ENCODE results near the gene CASQ1. TPM values are rescaled to one million over a fixed set of nuclear protein-coding genes. Genes with fewer than 3 reads are reported as not detected.
A peak's percentile ranks its signal among the peaks of the same experiment; 100 is the strongest.

Gene CASQ1
- total and polyA plus RNA-seq, 2 donors (not counting 1 experiment from before 2014, with no cell fraction given): not detected

DNA sequence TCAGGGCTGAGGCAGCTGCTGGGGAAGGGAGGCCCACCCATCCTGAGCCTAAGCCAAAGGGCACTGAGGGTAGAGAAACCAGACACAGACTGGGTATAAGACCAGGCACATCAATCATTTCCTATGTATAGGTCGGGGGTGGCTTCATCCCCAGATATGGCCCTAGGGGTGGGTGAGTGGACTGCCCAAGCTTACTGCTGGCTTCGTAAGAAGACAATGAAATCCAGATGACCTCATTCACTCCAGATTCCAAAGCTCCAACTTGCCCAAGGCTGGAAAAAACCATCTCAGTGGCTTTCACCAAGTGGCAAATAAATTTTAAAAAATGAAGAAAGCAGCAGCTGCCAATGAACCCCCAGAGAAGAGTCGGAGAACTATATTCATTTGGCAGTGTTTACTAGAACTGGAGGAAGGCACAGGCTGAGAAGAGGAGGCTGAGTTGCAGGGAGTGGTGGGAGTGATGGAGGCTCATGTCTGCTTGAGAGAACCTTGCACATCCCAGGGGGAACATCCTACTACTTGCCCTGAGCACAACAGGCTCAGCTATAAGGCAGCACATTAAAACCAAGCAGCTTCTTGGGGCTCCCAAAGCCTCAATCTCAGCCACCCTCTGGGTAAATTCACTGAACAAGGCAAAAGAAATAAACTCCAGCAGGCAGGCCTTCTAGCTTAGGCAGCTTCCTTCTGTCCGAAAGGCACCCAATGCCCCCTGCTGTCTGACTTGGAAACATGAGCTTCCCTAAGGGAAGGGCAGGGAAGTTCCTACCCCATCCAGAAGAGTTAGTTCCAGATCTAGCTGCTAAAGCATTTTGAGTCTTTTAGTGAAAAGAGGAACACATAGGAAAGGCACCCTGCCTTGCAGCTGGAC, 28.9 kb downstream of the CASQ1 start:
- no peak for TF ChIP-seq EZH2 (IDR thresholded peaks at IDR 0.05; ENCODE audit: borderline replicate concordance, insufficient read depth, low read depth, low read length, poor library complexity, severe bottlenecking)
- TF ChIP-seq, protein P1, sequence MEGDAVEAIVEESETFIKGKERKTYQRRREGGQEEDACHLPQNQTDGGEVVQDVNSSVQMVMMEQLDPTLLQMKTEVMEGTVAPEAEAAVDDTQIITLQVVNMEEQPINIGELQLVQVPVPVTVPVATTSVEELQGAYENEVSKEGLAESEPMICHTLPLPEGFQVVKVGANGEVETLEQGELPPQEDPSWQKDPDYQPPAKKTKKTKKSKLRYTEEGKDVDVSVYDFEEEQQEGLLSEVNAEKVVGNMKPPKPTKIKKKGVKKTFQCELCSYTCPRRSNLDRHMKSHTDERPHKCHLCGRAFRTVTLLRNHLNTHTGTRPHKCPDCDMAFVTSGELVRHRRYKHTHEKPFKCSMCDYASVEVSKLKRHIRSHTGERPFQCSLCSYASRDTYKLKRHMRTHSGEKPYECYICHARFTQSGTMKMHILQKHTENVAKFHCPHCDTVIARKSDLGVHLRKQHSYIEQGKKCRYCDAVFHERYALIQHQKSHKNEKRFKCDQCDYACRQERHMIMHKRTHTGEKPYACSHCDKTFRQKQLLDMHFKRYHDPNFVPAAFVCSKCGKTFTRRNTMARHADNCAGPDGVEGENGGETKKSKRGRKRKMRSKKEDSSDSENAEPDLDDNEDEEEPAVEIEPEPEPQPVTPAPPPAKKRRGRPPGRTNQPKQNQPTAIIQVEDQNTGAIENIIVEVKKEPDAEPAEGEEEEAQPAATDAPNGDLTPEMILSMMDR (IDR thresholded peaks at IDR 0.05): no peak
- H3K4me1 Mint-ChIP-seq: no peaks in the 10 kb centered on the region
- peak overlapping the region; percentile 57 for H3K27ac Mint-ChIP-seq
- POLR2A ChIA-PET: interaction anchor here (1.1 kb wide), 1 partner anchor 30 kb away, joined by 7 read pairs; no protein-coding TSS in a partner anchor
- H3K4me1 ChIP-seq (ENCODE audit: control insufficient read depth in 2 of 2, insufficient read depth in 2 of 2, low read length in 2 of 2): no peaks in the 10 kb centered on the region
- no peak overlapping the region for H3K9ac ChIP-seq (ENCODE audit: low read length)
- CTCF ChIA-PET: interaction anchor here (0.6 to 5.9 kb wide), 24 partner anchors 8 to 157 kb away, joined by 3 to 103 read pairs (median 5); partner anchors contain the start of gene PEA15
- no peak overlapping the region for H3K4me2 ChIP-seq (replicated peaks; ENCODE audit: low read depth, low read length, poor library complexity, severe bottlenecking)
- H3K4me3 ChIP-seq (ENCODE audit: control extremely low read depth in 1 of 5, extremely low read depth in 1 of 5, insufficient read depth in 1 of 5, low read depth in 2 of 5, low read length in 4 of 5): no peak overlapping the region
- H3K9me3 ChIP-seq (ENCODE audit: control extremely low read depth in 1 of 3, control insufficient read depth in 2 of 3, insufficient read depth in 1 of 3, low read length in 2 of 3): no peaks in the 10 kb centered on the region
- no peaks in the 10 kb centered on the region for H3K27me3 ChIP-seq (replicated peaks in 1 of 4; ENCODE audit: control extremely low read depth in 1 of 4, control insufficient read depth in 3 of 4, insufficient read depth in 4 of 4, low read length in 3 of 4)
- H3K36me3 ChIP-seq (replicated peaks in 1 of 2; ENCODE audit: control extremely low read depth in 1 of 2, control insufficient read depth in 1 of 2, extremely low read depth in 1 of 2, insufficient read depth in 2 of 2, low read length in 1 of 2): peaks cover 35 to 97% of the 10 kb centered on the region in 2 experiments
- H3K27me3 Mint-ChIP-seq: no peaks in the 10 kb centered on the region
- DNase-seq (peak; percentile 34), ATAC-seq (ENCODE audit: low read depth) (no peak)
- 93% methylated on average over 4 of the region's 4 CpGs for WGBS (ENCODE audit: insufficient coverage)
- H3K79me2 ChIP-seq (ENCODE audit: control insufficient read depth, insufficient read depth, low read length): no peaks in the 10 kb centered on the region
- H4K20me1 ChIP-seq (ENCODE audit: control insufficient read depth, insufficient read depth, low read length, poor library complexity, severe bottlenecking): no peaks in the 10 kb centered on the region
- intact Hi-C loops (cut with micrococcal nuclease): loop anchor here (1.0 kb wide), 1 partner anchor 26 kb away; no protein-coding TSS in a partner anchor
- peak overlapping the region in 1 of 2 donors; percentile 13 for H3K27ac ChIP-seq (ENCODE audit: low read length in 2 of 2)
- no peaks in the 10 kb centered on the region for H3K9me3 Mint-ChIP-seq (ENCODE audit: insufficient read depth)
- no peak overlapping the region for H3K4me3 Mint-ChIP-seq
- H2AFZ ChIP-seq (ENCODE audit: insufficient read depth, low read depth, low read length, poor library complexity, severe bottlenecking): no peak overlapping the region

DNA sequence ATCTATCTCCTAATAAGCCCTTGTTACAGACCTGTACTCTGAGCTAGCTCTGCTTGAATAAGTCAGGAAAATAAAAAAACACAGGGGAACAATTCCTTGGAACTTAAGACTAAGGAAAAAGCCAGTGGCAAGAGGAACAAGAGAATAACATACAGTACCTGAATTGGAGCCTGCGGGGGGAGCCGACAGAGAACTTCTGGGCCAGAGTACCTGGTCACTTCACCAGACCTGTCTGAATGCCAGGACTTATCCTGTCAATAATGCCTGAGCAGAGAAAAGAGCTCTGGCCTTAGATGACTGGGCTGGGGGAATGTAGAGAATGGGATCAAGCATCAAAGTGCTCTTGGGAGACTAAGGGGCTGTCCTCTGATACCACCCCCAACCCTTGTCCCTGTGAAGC, 29.9 kb downstream of the CASQ1 start:
- WGBS (ENCODE audit: insufficient coverage): 90% methylated on average over 2 of the region's 2 CpGs
- Histone ChIP-seq H3K4me3 (ENCODE audit: control extremely low read depth in 1 of 5, extremely low read depth in 1 of 5, insufficient read depth in 1 of 5, low read depth in 2 of 5, low read length in 4 of 5) (no peak overlapping the region), H3K36me3 (replicated peaks in 1 of 2; ENCODE audit: control extremely low read depth in 1 of 2, control insufficient read depth in 1 of 2, extremely low read depth in 1 of 2, insufficient read depth in 2 of 2, low read length in 1 of 2) (peaks cover 32 to 98% of the 10 kb centered on the region in 2 experiments), H3K27me3 (replicated peaks in 1 of 4; ENCODE audit: control extremely low read depth in 1 of 4, control insufficient read depth in 3 of 4, insufficient read depth in 4 of 4, low read length in 3 of 4) (no peaks in the 10 kb centered on the region), H4K20me1 (ENCODE audit: control insufficient read depth, insufficient read depth, low read length, poor library complexity, severe bottlenecking) (no peaks in the 10 kb centered on the region), H3K9me3 (ENCODE audit: control extremely low read depth in 1 of 3, control insufficient read depth in 2 of 3, insufficient read depth in 1 of 3, low read length in 2 of 3) (no peaks in the 10 kb centered on the region), H3K27ac (ENCODE audit: low read length in 2 of 2) (no peak overlapping the region), H3K4me2 (replicated peaks; ENCODE audit: low read depth, low read length, poor library complexity, severe bottlenecking) (no peak overlapping the region), H3K9ac (ENCODE audit: low read length) (no peak overlapping the region), H3K4me1 (ENCODE audit: control insufficient read depth in 2 of 2, insufficient read depth in 2 of 2, low read length in 2 of 2) (no peaks in the 10 kb centered on the region), H2AFZ (ENCODE audit: insufficient read depth, low read depth, low read length, poor library complexity, severe bottlenecking) (no peak overlapping the region), H3K79me2 (ENCODE audit: control insufficient read depth, insufficient read depth, low read length) (no peaks in the 10 kb centered on the region)
- Mint-ChIP-seq H3K27me3 (no peaks in the 10 kb centered on the region), H3K4me3 (no peak overlapping the region), H3K27ac (no peak overlapping the region), H3K9me3 (ENCODE audit: insufficient read depth) (no peaks in the 10 kb centered on the region), H3K4me1 (no peaks in the 10 kb centered on the region)
- CTCF ChIA-PET: interaction anchor here (0.7 to 5.9 kb wide), 16 partner anchors 9 to 156 kb away, joined by 3 to 103 read pairs (median 10); partner anchors contain the start of gene PEA15
- TF ChIP-seq, protein P1 (IDR thresholded peaks at IDR 0.05): no peak
- no peak for TF ChIP-seq EZH2 (IDR thresholded peaks at IDR 0.05; ENCODE audit: borderline replicate concordance, insufficient read depth, low read depth, low read length, poor library complexity, severe bottlenecking)
- ATAC-seq (ENCODE audit: low read depth) (no peak), DNase-seq (no peak)
- intact Hi-C loops (cut with micrococcal nuclease): no loop called here
- POLR2A ChIA-PET: interaction anchor here (0.6 to 1.1 kb wide), 2 partner anchors 28 to 29 kb away, joined by 3 to 7 read pairs; no protein-coding TSS in a partner anchor

All from B cell (primary cell).